HG03520 (cell line): ENCODE data around the gene CLASP2.

Experiments
- ATAC-seq: cut with Tn5 transposase; IDR thresholded peaks from one replicate; pipeline ENCODE4 v1.9.1; 2021; ENCODE audit warnings: mild to moderate bottlenecking, moderate library complexity; ENCODE audit not compliant: unreplicated experiment

The CLASP2 gene

GRCh38 chr3:33557279-33557678, 160.8 kb downstream of the CLASP2 start:
- ATAC-seq: no peak

GRCh38 chr3:33547101-33547500, 171.0 kb downstream of the CLASP2 start:
- no peak for ATAC-seq

GRCh38 chr3:33544126-33544525, 173.9 kb downstream of the CLASP2 start:
- ATAC-seq: no peak

GRCh38 chr3:33543601-33544000, 174.5 kb downstream of the CLASP2 start:
- no peak for ATAC-seq

GRCh38 chr3:33541918-33542317, 176.1 kb downstream of the CLASP2 start:
- no peak for ATAC-seq

- ATAC-seq: no peak
Observed at GRCh38 chr3:33538678-33539339, 179.2 kb downstream of the CLASP2 start.

- no peak for ATAC-seq
Observed at GRCh38 chr3:33537133-33537532, 180.9 kb downstream of the CLASP2 start.

- no peak for ATAC-seq
Observed at GRCh38 chr3:33526787-33527186, 191.3 kb downstream of the CLASP2 start.

- ATAC-seq: no peak
Observed at GRCh38 chr3:33525232-33525631, 192.8 kb downstream of the CLASP2 start.

GRCh38 chr3:33523093-33523667, 194.9 kb downstream of the CLASP2 start:
- ATAC-seq: no peak

GRCh38 chr3:33521736-33522135, 196.3 kb downstream of the CLASP2 start:
- ATAC-seq: no peak

- ATAC-seq: no peak
Observed at GRCh38 chr3:33513262-33513863, 204.7 kb downstream of the CLASP2 start.

- ATAC-seq: no peak
Observed at GRCh38 chr3:33505027-33505426, 213.0 kb downstream of the CLASP2 start.

GRCh38 chr3:33496449-33496848, 221.6 kb downstream of the CLASP2 start:
- no peak for ATAC-seq

GRCh38 chr3:33491721-33492120, 226.3 kb downstream of the CLASP2 start:
- no peak for ATAC-seq

- no peak for ATAC-seq
Observed at GRCh38 chr3:33490641-33491241, 227.3 kb downstream of the CLASP2 start.

GRCh38 chr3:33488683-33489082, 229.4 kb downstream of the CLASP2 start:
- ATAC-seq: no peak

- no peak for ATAC-seq
Observed at GRCh38 chr3:33488246-33488645, 229.8 kb downstream of the CLASP2 start.

GRCh38 chr3:33482111-33482521, 235.9 kb downstream of the CLASP2 start:
- no peak for ATAC-seq

- ATAC-seq: no peak
Observed at GRCh38 chr3:33474896-33475295, 243.2 kb downstream of the CLASP2 start.

- no peak for ATAC-seq
Observed at GRCh38 chr3:33473813-33474212, 244.2 kb downstream of the CLASP2 start.

GRCh38 chr3:33467786-33468185, 250.3 kb downstream of the CLASP2 start:
- ATAC-seq: no peak
